HepG2 (cell line): ENCODE measurements around the gene NCOA6. TPM values are rescaled to one million over a fixed set of nuclear protein-coding genes. Genes with fewer than 3 reads are reported as not detected.

Experiments used
- BRCA1 ChIP-seq: sonication (generic); formaldehyde crosslinking; IDR thresholded peaks from 2 replicates; pipeline ENCODE4 v1.4.0; 2020; ENCODE audit warnings: missing genetic modification reagents
- CENPT ChIP-seq: sonication (generic); formaldehyde crosslinking; IDR thresholded peaks from 2 replicates; pipeline ENCODE4 v1.8.0; 2022; ENCODE audit warnings: low read depth, mild to moderate bottlenecking, moderate library complexity, missing genetic modification reagents
- ERF ChIP-seq: IDR thresholded peaks from 2 replicates; pipeline ENCODE4 v1.6.1; 2018; ENCODE audit warnings: missing biosample characterization, missing genetic modification reagents
- GATAD1 ChIP-seq: IDR thresholded peaks from 2 replicates; pipeline ENCODE4 v1.6.1; 2016; ENCODE audit warnings: missing genetic modification reagents, missing compliant biosample characterization
- ISL2 ChIP-seq: sonication (generic); formaldehyde crosslinking; IDR thresholded peaks from 2 replicates; pipeline ENCODE4 v1.5.0; 2020; ENCODE audit warnings: missing genetic modification reagents
- KMT2A ChIP-seq: sonication (generic); formaldehyde crosslinking; IDR thresholded peaks from 2 replicates; pipeline ENCODE4 v1.4.0; 2020; ENCODE audit warnings: missing genetic modification reagents
- NR2F6 ChIP-seq, 2 experiments: IDR thresholded peaks; 2 replicates each; pipeline ENCODE4 v1.6.1; 2016; ENCODE audit warnings: antibody characterized with exemption in 1 of 2, mild to moderate bottlenecking in 1 of 2
- POGZ ChIP-seq: sonication (generic); formaldehyde crosslinking; IDR thresholded peaks from 2 replicates; pipeline ENCODE4 v1.4.0; 2020; ENCODE audit warnings: mild to moderate bottlenecking, missing genetic modification reagents
- TRIM24 ChIP-seq: sonication (generic); formaldehyde crosslinking; IDR thresholded peaks from 2 replicates; pipeline ENCODE4 v1.8.0; 2022; ENCODE audit warnings: mild to moderate bottlenecking, missing genetic modification reagents
- YY1 ChIP-seq: IDR thresholded peaks from 2 replicates; pipeline ENCODE4 v1.6.1; 2011; ENCODE audit warnings: low read length, low read depth, moderate library complexity, mild to moderate bottlenecking; ENCODE audit not compliant: insufficient read depth, insufficient replicate concordance
- ZFYVE20 ChIP-seq: sonication (generic); formaldehyde crosslinking; IDR thresholded peaks from 2 replicates; pipeline ENCODE4 v1.8.0; 2023; ENCODE audit warnings: low read depth, mild to moderate bottlenecking, moderate library complexity, missing genetic modification reagents, borderline replicate concordance
- ZIK1 ChIP-seq: sonication (generic); formaldehyde crosslinking; IDR thresholded peaks from 2 replicates; pipeline ENCODE4 v1.5.0; 2020; ENCODE audit warnings: mild to moderate bottlenecking, low read depth, missing genetic modification reagents, borderline replicate concordance
- ZNF101 ChIP-seq: sonication (generic); formaldehyde crosslinking; IDR thresholded peaks from 2 replicates; pipeline ENCODE4 v1.4.0; 2020; ENCODE audit warnings: mild to moderate bottlenecking, low read depth, missing genetic modification reagents, borderline replicate concordance
- ZNF235 ChIP-seq: sonication (generic); formaldehyde crosslinking; IDR thresholded peaks from 2 replicates; pipeline ENCODE4 v1.8.1; 2023; ENCODE audit warnings: mild to moderate bottlenecking, missing genetic modification reagents, borderline replicate concordance
- ZNF839 ChIP-seq: sonication (generic); formaldehyde crosslinking; IDR thresholded peaks from 2 replicates; pipeline ENCODE4 v1.4.0; 2020; ENCODE audit warnings: missing genetic modification reagents, mild to moderate bottlenecking, borderline replicate concordance
- polyA plus RNA-seq, 8 experiments: library from polyadenylated mRNA; depleted of rRNA in 3 of 8; stranded (reverse) in 7 of 8; unstranded in 1 of 8; fragments of >200 nt; fragmentation: Illumina TruSeq in 4 of 8; extraction: Trizol in 4 of 8; gene quantifications; 2 replicates each; pipeline versions ENCODE4 v1.2.1 to v1.2.3, GENCODE V29; 2011 to 2016; ENCODE audit warnings: low read depth in 4 of 8, missing spikeins in 1 of 8, mixed read lengths in 1 of 8; ENCODE audit not compliant: insufficient read depth in 1 of 8
- total RNA-seq, 5 experiments: library from RNA; depleted of rRNA; stranded (reverse); fragments of >200 nt; fragmentation: Illumina TruSeq; extraction: Trizol; gene quantifications; 2 replicates each; pipeline ENCODE4 v1.2.3, GENCODE V29; 2016; ENCODE audit warnings: low read depth in 1 of 5
- TF ChIP-seq, protein P1 (sequence below): sonication (generic); formaldehyde crosslinking; conservative IDR thresholded peaks from 2 replicates; pipeline ENCODE4 v1.4.0; 2020; ENCODE audit warnings: mild to moderate bottlenecking, missing genetic modification reagents, moderate library complexity
- TF ChIP-seq, protein P2 (sequence below): sonication (generic); formaldehyde crosslinking; IDR thresholded peaks from 2 replicates; pipeline ENCODE4 v1.4.0; 2020; ENCODE audit warnings: missing genetic modification reagents, borderline replicate concordance

Gene NCOA6
- total and polyA plus RNA-seq, 2 of the 13 experiments (the other 11 are each of a cell fraction or from before 2014, with no cell fraction given), result 11.2 to 29.3 TPM

DNA sequence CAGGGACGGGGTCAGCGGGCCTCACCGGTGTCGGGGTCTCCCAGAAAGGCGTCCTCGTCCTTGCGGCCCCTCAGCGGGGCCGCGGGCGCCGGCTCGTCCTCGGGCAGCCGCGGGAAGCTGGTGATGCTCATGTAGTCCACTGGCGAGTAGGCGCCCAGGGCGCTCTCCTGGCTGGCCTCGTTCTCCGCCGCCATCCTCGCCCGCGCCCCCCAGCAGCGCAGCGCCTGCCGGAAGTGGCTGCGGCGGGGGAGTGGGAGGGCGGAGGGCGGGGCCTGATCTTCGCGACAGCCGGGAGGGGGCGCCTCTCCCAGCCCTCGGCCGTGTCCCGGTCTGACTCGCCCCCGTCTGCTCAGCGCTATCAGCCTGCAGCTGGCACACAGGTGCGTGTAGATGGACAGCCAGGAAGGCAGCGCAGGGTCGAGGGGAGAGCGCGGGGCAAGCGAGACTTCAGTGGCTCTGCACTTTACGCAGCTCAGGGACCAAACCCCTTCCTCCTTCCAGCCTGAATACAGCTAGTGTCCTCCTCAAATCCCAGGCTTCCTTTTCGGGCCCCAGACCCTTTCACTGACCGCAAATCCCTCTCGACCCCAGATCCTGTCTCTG lies 47.3 kb upstream of the NCOA6 start, which contains the start of gene GGT7 (continued):
- TF ChIP-seq, protein P1, sequence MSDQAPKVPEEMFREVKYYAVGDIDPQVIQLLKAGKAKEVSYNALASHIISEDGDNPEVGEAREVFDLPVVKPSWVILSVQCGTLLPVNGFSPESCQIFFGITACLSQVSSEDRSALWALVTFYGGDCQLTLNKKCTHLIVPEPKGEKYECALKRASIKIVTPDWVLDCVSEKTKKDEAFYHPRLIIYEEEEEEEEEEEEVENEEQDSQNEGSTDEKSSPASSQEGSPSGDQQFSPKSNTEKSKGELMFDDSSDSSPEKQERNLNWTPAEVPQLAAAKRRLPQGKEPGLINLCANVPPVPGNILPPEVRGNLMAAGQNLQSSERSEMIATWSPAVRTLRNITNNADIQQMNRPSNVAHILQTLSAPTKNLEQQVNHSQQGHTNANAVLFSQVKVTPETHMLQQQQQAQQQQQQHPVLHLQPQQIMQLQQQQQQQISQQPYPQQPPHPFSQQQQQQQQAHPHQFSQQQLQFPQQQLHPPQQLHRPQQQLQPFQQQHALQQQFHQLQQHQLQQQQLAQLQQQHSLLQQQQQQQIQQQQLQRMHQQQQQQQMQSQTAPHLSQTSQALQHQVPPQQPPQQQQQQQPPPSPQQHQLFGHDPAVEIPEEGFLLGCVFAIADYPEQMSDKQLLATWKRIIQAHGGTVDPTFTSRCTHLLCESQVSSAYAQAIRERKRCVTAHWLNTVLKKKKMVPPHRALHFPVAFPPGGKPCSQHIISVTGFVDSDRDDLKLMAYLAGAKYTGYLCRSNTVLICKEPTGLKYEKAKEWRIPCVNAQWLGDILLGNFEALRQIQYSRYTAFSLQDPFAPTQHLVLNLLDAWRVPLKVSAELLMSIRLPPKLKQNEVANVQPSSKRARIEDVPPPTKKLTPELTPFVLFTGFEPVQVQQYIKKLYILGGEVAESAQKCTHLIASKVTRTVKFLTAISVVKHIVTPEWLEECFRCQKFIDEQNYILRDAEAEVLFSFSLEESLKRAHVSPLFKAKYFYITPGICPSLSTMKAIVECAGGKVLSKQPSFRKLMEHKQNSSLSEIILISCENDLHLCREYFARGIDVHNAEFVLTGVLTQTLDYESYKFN (CRISPR knock-in tag), result peak; percentile 55; the same call in 1 of the 2 replicates
- peak; percentile 88 for TF ChIP-seq YY1
- TF ChIP-seq ERF, result peak; percentile 98
- no peak for TF ChIP-seq NR2F6 (IDR thresholded peaks at IDR 0.05)
- peak; percentile 77 for TF ChIP-seq NR2F6 (CRISPR knock-in tag; IDR thresholded peaks at IDR 0.05)
- no peak for TF ChIP-seq TRIM24 (CRISPR knock-in tag)
- TF ChIP-seq POGZ (CRISPR knock-in tag), result peak; percentile 95
- TF ChIP-seq ZIK1 (CRISPR knock-in tag), result peak; percentile 88
- TF ChIP-seq GATAD1 (CRISPR knock-in tag), result peak; percentile 81
- TF ChIP-seq ZFYVE20, result no peak
- TF ChIP-seq CENPT (CRISPR knock-in tag), result 0 out of 2 replicates have a peak, but pooled peaks have one; percentile 20
- TF ChIP-seq ZNF839 (CRISPR knock-in tag), result peak; percentile 95; the same call in 1 of the 2 replicates
- no peak for TF ChIP-seq ZNF101 (CRISPR knock-in tag)
- TF ChIP-seq, protein P2, sequence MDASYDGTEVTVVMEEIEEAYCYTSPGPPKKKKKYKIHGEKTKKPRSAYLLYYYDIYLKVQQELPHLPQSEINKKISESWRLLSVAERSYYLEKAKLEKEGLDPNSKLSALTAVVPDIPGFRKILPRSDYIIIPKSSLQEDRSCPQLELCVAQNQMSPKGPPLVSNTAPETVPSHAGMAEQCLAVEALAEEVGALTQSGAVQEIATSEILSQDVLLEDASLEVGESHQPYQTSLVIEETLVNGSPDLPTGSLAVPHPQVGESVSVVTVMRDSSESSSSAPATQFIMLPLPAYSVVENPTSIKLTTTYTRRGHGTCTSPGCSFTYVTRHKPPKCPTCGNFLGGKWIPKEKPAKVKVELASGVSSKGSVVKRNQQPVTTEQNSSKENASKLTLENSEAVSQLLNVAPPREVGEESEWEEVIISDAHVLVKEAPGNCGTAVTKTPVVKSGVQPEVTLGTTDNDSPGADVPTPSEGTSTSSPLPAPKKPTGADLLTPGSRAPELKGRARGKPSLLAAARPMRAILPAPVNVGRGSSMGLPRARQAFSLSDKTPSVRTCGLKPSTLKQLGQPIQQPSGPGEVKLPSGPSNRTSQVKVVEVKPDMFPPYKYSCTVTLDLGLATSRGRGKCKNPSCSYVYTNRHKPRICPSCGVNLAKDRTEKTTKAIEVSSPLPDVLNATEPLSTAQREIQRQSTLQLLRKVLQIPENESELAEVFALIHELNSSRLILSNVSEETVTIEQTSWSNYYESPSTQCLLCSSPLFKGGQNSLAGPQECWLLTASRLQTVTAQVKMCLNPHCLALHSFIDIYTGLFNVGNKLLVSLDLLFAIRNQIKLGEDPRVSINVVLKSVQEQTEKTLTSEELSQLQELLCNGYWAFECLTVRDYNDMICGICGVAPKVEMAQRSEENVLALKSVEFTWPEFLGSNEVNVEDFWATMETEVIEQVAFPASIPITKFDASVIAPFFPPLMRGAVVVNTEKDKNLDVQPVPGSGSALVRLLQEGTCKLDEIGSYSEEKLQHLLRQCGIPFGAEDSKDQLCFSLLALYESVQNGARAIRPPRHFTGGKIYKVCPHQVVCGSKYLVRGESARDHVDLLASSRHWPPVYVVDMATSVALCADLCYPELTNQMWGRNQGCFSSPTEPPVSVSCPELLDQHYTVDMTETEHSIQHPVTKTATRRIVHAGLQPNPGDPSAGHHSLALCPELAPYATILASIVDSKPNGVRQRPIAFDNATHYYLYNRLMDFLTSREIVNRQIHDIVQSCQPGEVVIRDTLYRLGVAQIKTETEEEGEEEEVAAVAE (CRISPR knock-in tag), result peak; percentile 80; the same call in 1 of the 2 replicates
- TF ChIP-seq KMT2A (CRISPR knock-in tag), result peak; percentile 96
- peak; percentile 96 for TF ChIP-seq ZNF235
- peak; percentile 26; the same call in 1 of the 2 replicates for TF ChIP-seq BRCA1 (CRISPR knock-in tag)
- TF ChIP-seq ISL2 (CRISPR knock-in tag), result peak; percentile 72
